AG09319 (cell line): ENCODE results near the gene CPT1A.
A peak's percentile ranks its signal among the peaks of the same experiment; 100 is the strongest.

Experiments
- DNase-seq: peaks from one replicate; pipeline ENCODE4 v3.0.0-alpha.2; 2010; ENCODE audit warnings: low read depth; ENCODE audit errors: extremely low read depth
- TF ChIP-seq, protein P1 (sequence below): IDR thresholded peaks from 2 replicates; pipeline ENCODE4 v1.5.1; 2011; ENCODE audit warnings: low read depth, mild to moderate bottlenecking, inconsistent platforms, low read length, moderate library complexity

CPT1A gene

DNA sequence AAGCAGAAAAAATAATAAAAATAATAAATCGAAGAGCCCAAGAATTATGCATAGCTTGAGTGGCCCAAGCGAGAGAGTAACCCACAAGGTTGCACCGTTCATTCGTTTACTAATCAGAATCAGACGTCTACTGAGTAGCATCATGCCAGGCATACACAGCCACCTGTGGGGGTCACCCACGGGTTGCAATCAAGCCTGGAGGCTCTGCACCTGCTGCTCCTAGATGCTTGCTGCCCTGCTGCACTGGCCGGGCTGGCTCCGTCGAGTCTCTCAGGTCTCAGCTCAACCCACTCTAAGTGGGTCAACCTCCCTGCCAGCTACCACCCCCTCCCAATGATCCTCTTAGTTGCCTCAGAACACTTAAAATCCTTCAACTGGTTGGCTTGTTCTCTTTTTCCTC is 88.4 kb downstream of the CPT1A start:
- DNase-seq = no peak
- TF ChIP-seq, protein P1, sequence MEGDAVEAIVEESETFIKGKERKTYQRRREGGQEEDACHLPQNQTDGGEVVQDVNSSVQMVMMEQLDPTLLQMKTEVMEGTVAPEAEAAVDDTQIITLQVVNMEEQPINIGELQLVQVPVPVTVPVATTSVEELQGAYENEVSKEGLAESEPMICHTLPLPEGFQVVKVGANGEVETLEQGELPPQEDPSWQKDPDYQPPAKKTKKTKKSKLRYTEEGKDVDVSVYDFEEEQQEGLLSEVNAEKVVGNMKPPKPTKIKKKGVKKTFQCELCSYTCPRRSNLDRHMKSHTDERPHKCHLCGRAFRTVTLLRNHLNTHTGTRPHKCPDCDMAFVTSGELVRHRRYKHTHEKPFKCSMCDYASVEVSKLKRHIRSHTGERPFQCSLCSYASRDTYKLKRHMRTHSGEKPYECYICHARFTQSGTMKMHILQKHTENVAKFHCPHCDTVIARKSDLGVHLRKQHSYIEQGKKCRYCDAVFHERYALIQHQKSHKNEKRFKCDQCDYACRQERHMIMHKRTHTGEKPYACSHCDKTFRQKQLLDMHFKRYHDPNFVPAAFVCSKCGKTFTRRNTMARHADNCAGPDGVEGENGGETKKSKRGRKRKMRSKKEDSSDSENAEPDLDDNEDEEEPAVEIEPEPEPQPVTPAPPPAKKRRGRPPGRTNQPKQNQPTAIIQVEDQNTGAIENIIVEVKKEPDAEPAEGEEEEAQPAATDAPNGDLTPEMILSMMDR = no peak

DNA sequence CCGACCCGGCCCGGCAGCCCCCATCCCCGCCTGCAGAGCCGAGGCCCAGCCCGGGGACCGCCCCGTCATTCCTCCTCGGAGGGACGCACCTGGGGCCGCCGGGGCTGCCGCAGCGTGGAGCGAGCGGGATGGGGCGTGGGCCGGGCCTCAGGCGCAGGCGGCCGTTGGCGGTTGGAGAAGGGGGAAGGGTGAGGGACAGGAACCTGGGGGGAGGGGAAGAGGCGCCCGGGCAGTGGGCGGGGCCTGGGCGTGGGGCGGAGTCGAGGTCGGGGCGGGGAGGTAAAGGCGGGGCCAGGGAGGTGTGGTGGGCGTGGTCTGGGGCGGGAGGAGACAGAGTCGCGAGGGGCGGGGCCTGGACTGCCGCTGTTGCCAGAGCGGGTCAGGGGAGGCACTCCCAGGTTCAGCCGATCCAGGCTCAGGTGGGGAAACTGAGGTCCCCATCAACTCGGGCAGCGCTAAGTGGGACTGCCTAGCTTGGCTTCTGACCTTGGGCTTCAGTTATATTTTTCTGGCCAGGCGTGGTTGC is 90.3 kb downstream of the CPT1A start, which contains the start of gene TESMIN:
TSS of gene TESMIN (minus strand) at position 190 of the 526 bp plus-strand sequence. CDS start 860 bp downstream, outside the sequence.
- DNase-seq = peak; percentile 20
- TF ChIP-seq, protein P1 = no peak

DNA sequence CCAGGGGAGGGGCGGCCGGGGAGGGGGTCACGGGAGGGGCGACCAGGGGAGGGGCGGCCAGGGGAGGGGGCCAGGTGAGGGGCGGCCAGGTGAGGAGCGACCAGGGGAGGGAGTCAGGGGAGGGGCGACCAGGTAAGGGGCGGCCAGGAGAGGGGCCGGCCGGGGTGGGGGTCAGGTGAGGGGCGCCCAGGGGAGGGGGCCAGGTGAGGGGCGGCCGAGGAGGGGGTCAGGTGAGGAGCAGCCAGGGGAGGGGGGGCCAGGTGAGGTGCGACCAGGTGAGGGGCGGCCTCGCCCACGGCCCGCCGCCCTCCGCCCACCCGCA is 90.8 kb downstream of the CPT1A start:
- DNase-seq = no peak
- TF ChIP-seq, protein P1 = no peak

DNA sequence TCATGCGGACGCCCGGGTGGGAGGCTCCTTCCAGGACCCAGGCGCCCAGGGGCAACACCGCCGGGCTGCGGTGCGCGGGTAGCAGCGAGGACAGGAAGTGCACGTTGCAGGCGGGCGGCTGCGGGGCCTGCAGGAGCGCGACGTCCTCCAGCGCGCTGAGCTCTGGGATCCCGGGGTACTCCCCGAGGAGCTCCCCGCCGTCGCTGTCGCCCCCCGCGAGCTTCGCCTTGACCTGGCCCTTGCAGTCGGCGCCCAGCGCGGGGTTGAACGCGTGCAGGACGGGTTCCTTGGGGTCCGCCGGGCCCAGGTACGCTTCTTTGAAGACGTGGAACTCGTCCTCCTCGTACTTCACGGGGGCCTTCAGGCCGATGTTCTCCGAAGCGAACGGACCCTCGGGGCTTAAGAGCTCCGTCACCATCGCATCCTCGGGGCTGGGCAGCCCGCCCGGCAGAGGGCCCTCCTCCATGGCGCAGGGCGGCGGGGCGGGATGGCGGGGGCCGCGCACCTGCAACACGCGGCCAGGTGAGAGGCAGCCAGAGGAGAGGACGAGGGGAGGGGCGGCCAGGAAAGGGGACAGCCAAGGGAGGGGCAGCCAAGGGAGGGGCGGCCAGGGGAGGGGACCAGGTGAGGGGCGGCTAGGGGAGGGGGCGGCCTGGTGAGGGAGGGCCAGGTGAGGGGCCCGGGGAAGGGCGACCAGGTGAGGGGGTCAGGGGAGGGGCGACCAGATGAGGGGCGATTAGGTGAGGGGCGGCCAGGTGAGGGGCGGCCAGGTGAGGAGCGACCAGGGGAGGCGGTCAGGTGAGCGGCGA is 91.3 kb downstream of the CPT1A start:
- TF ChIP-seq, protein P1 = no peak
- no peak for DNase-seq

DNA sequence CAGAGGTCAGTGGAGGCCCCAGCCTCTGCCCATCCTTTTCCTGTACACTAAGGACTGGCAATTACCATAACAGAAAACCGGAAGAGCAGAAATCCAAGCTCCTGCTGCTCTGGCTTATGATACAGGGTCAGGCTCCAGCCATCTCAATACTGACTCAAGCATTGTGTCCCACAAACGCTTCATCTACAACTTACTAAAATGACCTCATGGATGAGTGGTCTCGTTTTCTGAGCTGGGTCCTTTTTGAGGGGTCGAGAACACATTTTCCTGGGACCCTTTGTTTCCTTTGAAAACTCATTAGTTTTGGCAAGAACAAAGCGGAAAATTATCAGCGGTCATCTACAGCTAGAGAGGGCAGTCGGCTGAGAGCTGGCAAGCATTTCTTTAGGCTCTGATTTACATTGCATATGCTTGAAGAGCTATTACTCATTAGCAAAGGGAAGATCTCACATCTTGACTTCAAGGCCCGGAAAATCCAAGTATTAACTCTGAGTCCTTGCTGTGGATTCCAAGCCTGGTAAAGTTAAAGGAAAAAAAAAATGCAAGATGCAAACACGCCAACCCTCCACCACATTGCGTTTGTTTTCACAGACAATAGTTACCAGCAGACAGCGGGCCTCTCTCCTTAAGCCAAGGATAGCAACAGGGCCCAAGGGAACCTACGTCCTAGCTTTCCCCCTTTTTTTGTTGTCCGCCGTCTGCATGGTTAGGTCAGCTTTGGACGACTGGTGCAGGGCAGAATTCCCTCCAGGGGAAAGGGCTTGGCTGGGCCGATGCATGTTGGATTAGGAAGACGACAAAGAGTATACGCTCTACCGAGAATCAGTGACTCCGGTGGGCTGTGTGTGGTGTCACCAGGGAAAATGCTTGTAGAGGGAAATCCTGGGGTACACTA is 92.2 kb downstream of the CPT1A start:
- TF ChIP-seq, protein P1 = no peak
- no peak for DNase-seq

DNA sequence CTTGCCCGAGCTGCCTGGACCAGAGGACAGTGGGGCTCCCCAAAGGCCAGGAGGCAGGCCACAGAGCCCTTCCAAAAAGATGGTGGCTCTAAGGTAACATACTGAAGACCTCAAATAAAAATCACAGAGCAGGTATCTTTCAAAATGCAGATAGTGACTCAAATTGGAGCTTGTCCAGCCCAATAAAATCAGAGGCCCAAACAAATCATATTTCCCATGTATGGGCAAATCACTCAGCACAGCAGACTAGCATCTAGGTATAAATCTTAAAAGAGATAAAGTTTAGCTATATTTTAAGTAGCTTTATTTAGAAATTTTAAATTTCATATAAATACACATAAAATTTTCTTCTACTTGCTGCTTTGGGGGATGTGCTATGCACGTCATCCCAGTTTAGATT is 93.7 kb downstream of the CPT1A start:
- TF ChIP-seq, protein P1 = no peak
- DNase-seq = no peak

DNA sequence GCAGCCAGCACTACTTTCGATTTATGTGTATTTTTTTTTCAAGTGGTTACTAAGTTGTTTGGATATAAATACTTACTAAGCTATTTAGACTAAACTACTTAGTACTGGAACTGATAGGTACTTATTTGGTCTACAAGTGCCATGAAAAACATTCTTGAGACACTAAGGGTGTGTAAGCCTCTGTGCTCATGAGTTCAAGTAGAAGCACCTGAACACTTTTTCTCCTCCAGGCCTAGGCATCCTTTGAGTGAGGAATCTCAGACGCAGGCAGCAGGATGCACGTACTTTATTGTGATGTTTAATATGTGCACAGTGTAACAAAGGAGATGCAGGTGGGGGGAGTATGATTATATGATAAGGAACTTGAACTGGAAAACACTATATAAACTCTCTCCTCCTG is 98.2 kb downstream of the CPT1A start:
- no peak for DNase-seq
- TF ChIP-seq, protein P1 = no peak
